ENCODE measurements around the gene SYVN1. TPM values are rescaled to one million over a fixed set of nuclear protein-coding genes. Genes with fewer than 3 reads are reported as not detected.

The SYVN1 gene
- polyA plus RNA-seq, 1 experiment = 33.4 TPM

DNA sequence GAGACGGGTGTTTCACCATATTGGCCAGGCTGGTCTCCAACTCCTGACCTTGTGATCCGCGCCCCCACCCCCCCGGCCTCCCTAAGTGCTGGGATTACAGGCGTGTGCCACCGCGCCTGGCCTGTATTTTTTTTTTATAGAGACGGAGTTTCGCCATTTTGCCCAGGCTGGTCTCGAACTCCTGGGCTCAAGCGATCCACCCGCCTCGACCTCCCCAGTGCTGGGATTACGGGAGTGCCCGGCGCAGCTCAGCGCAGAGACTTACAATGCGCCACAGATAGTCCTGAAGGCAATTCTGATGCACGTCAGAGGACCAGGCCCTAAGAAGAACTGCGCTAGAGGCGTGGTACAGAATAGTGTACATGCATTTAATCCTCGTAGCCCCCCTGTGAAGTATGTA is 38.9 kb downstream of the SYVN1 start:
- ChIA-PET POLR2A (no interaction called here), CTCF (interaction anchor here (11.9 kb wide), 1 partner anchor 15 kb away, joined by 152 read pairs; the partner anchor contains the start of gene TM7SF2)
- no peak for DNase-seq (ENCODE audit: low read depth)
- TF ChIP-seq, protein P1, sequence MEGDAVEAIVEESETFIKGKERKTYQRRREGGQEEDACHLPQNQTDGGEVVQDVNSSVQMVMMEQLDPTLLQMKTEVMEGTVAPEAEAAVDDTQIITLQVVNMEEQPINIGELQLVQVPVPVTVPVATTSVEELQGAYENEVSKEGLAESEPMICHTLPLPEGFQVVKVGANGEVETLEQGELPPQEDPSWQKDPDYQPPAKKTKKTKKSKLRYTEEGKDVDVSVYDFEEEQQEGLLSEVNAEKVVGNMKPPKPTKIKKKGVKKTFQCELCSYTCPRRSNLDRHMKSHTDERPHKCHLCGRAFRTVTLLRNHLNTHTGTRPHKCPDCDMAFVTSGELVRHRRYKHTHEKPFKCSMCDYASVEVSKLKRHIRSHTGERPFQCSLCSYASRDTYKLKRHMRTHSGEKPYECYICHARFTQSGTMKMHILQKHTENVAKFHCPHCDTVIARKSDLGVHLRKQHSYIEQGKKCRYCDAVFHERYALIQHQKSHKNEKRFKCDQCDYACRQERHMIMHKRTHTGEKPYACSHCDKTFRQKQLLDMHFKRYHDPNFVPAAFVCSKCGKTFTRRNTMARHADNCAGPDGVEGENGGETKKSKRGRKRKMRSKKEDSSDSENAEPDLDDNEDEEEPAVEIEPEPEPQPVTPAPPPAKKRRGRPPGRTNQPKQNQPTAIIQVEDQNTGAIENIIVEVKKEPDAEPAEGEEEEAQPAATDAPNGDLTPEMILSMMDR (IDR thresholded peaks at IDR 0.05; ENCODE audit: insufficient read depth, low read depth, low read length) = no peak
- no peaks in the 10 kb centered on the region; the same call in none of the 2 replicates for H3K36me3 ChIP-seq (ENCODE audit: control insufficient read depth, insufficient read depth, low read length)
- peak overlapping the region; percentile 63 for H3K4me3 ChIP-seq (ENCODE audit: low read depth, low read length)
- no peaks in the 10 kb centered on the region for H3K27me3 ChIP-seq (ENCODE audit: control insufficient read depth, insufficient read depth, low read length)

DNA sequence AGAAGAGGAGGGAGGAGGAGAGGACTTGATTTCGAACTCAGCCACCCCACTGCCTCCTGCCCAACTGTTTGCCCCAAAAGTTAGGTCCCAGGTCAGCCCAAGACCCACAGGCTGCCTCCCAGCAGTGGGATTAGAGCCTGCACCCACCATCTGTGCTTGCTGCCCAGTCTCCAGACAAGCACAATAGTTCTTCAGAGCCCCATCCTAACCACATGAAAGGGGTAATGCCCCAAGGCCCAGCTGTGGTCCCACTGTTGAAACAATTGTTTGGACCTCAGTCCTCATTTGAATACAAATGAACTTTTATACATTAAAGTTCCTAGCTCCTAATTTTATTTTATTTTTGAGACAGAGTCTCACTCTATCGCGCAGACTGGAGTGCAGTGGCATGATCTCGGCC is 43.7 kb downstream of the SYVN1 start:
- no peak for DNase-seq (ENCODE audit: low read depth)
- CTCF ChIA-PET = interaction anchor here (0.8 to 11.9 kb wide), 2 partner anchors 20 to 76 kb away, joined by 4 to 152 read pairs; partner anchors contain the start of gene TM7SF2
- peaks cover 31% of the 10 kb centered on the region for H3K36me3 ChIP-seq (ENCODE audit: control insufficient read depth, insufficient read depth, low read length)
- TF ChIP-seq, protein P1 (IDR thresholded peaks at IDR 0.05; ENCODE audit: insufficient read depth, low read depth, low read length) = no peak
- H3K4me3 ChIP-seq (ENCODE audit: low read depth, low read length) = no peak overlapping the region
- POLR2A ChIA-PET = no interaction called here
- no peaks in the 10 kb centered on the region for H3K27me3 ChIP-seq (ENCODE audit: control insufficient read depth, insufficient read depth, low read length)

DNA sequence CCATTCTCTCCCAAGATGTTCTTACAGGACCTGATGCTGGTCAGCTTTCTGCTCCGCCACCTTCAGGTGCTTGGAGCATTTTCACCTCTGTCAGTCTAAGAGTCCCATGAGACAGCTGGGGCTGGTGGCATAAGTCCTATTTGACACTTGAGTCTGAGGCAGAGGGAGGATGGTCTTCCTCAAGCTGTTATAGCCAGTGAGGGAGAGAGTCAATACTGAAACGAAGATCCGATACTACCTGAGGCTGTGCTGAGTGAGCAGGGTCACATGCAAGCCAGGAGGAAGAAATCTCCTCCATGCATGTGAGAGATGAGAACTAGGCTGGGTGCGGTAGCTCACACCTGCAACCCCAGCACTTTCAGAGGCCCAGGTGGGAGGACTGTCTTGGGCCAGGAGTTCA is 44.7 kb downstream of the SYVN1 start:
- CTCF ChIA-PET = interaction anchor here (1.0 to 11.9 kb wide), 3 partner anchors 21 to 246 kb away, joined by 3 to 152 read pairs (median 5); partner anchors contain the start of genes CDC42BPG, TM7SF2 and ZNHIT2
- TF ChIP-seq, protein P1 (IDR thresholded peaks at IDR 0.05; ENCODE audit: insufficient read depth, low read depth, low read length) = no peak
- POLR2A ChIA-PET = no interaction called here
- peaks cover 31% of the 10 kb centered on the region for H3K36me3 ChIP-seq (ENCODE audit: control insufficient read depth, insufficient read depth, low read length)
- H3K27me3 ChIP-seq (ENCODE audit: control insufficient read depth, insufficient read depth, low read length) = no peaks in the 10 kb centered on the region
- no peak overlapping the region for H3K4me3 ChIP-seq (ENCODE audit: low read depth, low read length)
- no peak for DNase-seq (ENCODE audit: low read depth)

DNA sequence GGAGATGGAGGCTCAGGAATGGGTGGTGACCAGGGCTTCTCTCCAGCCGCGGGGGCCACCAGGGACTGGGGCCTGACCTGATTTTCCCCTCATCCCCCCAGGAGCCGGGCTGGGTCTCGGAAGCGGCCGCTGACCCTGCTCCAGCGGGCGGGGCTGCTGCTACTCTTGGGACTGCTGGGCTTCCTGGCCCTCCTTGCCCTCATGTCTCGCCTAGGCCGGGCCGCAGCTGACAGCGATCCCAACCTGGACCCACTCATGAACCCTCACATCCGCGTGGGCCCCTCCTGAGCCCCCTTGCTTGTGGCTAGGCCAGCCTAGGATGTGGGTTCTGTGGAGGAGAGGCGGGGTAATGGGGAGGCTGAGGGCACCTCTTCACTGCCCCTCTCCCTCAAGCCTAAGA is 46.5 kb downstream of the SYVN1 start:
- no peak for DNase-seq (ENCODE audit: low read depth)
- Histone ChIP-seq H3K27me3 (ENCODE audit: control insufficient read depth, insufficient read depth, low read length) (no peaks in the 10 kb centered on the region), H3K4me3 (ENCODE audit: low read depth, low read length) (no peak overlapping the region), H3K36me3 (ENCODE audit: control insufficient read depth, insufficient read depth, low read length) (peaks cover 31% of the 10 kb centered on the region)
- ChIA-PET POLR2A (no interaction called here), CTCF (no interaction called here)
- TF ChIP-seq, protein P1 (IDR thresholded peaks at IDR 0.05; ENCODE audit: insufficient read depth, low read depth, low read length) = no peak

DNA sequence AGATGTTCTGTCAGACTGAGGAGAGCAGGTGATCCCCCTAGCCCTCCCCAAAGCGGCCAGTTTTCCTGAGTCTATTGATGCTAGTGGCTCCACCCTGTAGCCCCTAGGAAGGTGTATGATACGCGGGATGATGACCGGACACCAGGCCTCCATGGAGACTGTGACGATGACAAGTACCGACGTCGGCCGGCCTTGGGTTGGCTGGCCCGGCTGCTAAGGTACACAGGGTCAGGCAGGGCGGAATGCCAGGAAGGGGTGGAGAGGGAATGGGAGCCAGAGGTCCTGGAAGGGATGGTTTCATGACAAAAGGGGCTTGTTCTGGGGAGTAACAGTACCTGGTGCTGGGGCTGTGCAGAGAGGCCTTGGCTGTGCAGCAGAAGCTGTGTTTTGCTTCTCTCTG is 47.1 kb downstream of the SYVN1 start:
- TF ChIP-seq, protein P1 (IDR thresholded peaks at IDR 0.05; ENCODE audit: insufficient read depth, low read depth, low read length) = no peak
- ChIA-PET POLR2A (no interaction called here), CTCF (no interaction called here)
- Histone ChIP-seq H3K27me3 (ENCODE audit: control insufficient read depth, insufficient read depth, low read length) (no peaks in the 10 kb centered on the region), H3K4me3 (ENCODE audit: low read depth, low read length) (no peak overlapping the region), H3K36me3 (ENCODE audit: control insufficient read depth, insufficient read depth, low read length) (peaks cover 31% of the 10 kb centered on the region)
- no peak for DNase-seq (ENCODE audit: low read depth)

Measured in BJ (cell line).